Measurements from ENCODE around the gene AMY1B.
"Not testable (repeated sequence)": the region's sequence is repeated elsewhere in the genome, so short reads cannot be mapped to it uniquely, and the experiment has no call there.

AMY1B gene

DNA sequence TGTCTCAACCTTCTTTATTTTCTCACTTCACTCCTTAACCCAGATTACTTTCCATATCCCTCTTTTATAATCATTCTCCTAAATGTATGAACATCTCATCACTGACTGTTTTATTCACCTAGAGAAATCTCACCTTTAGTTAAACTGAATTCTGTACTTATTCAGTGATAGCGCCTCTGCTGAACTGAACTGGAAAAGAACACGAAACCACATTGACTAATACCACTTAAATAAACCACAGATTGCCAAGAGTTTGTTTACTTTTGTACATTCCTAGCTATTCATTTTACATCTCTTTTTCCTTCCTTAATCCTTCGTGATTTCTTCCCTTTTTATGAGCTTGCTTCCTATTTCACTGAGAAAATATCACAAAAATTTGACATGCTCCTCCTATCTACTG, 11.7 kb upstream of the AMY1B start:
- no CpG with 5 or more reads among the region's 3 CpGs for WGBS, 2 donors (ENCODE audit: extremely low coverage in 2 of 2, insufficient read length in 2 of 2, insufficient replicate concordance in 1 of 2)
- not testable (repeated sequence) for H3K4ac ChIP-seq (ENCODE audit: low read length); H3K9ac ChIP-seq (ENCODE audit: low read depth, low read length, poor library complexity); H3K14ac ChIP-seq (ENCODE audit: low read length); H2AFZ ChIP-seq (ENCODE audit: low read length); H2BK120ac ChIP-seq (ENCODE audit: low read depth, low read length); H3K18ac ChIP-seq (ENCODE audit: low read length); H4K8ac ChIP-seq (ENCODE audit: low read depth, low read length); DNase-seq (ENCODE audit: low spot score); H3K27me3 ChIP-seq (ENCODE audit: control insufficient read depth in 3 of 3, insufficient read depth in 3 of 3, low read depth in 1 of 3, low read length in 3 of 3); H2BK12ac ChIP-seq (ENCODE audit: low read length); H3K4me1 ChIP-seq (ENCODE audit: control insufficient read depth in 2 of 2, insufficient read depth in 1 of 2, low read depth in 1 of 2, low read length in 2 of 2); H3K4me3 ChIP-seq (ENCODE audit: low read length in 2 of 2); H2AK5ac ChIP-seq (ENCODE audit: low read depth, low read length); H3K9me3 ChIP-seq (replicated peaks in 1 of 2; ENCODE audit: control insufficient read depth in 2 of 2, insufficient read depth in 1 of 2, low read depth in 1 of 2, low read length in 2 of 2); H3K36me3 ChIP-seq (replicated peaks in 1 of 2; ENCODE audit: control insufficient read depth in 2 of 2, insufficient read depth in 2 of 2, low read length in 2 of 2); H3K23ac ChIP-seq (ENCODE audit: low read depth, low read length, poor library complexity); H3K79me1 ChIP-seq (ENCODE audit: low read depth, low read length); H2BK5ac ChIP-seq (ENCODE audit: low read length); H2BK15ac ChIP-seq (ENCODE audit: low read length); H4K91ac ChIP-seq (ENCODE audit: low read depth, low read length, poor library complexity); H3K4me2 ChIP-seq (ENCODE audit: insufficient read depth, low read length, poor library complexity, severe bottlenecking); H3K27ac ChIP-seq (replicated peaks; ENCODE audit: low read length)

DNA sequence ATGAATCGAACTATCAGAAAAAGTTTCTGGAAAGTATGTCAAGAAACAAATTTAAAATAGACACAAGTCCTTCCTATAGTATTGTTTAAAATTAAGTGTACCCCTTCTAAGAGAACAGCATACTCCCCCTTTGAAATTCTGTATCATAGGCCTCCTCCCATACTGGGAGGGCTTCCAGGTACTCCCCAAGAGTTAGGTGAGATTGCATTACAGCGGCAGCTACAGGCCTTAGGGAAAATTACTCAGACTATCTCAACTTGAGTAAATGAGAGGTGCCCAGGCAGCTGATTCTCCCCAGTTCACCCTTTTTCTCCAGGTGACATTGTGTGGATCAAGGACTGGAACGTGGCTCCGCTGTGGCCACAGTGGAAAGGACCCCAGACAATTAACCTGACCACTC, 5.2 kb upstream of the AMY1B start:
- H3K79me1 ChIP-seq (ENCODE audit: low read depth, low read length); H4K8ac ChIP-seq (ENCODE audit: low read depth, low read length); H2BK15ac ChIP-seq (ENCODE audit: low read length); H3K9me3 ChIP-seq (replicated peaks in 1 of 2; ENCODE audit: control insufficient read depth in 2 of 2, insufficient read depth in 1 of 2, low read depth in 1 of 2, low read length in 2 of 2); H3K23ac ChIP-seq (ENCODE audit: low read depth, low read length, poor library complexity); H2AFZ ChIP-seq (ENCODE audit: low read length); H2BK12ac ChIP-seq (ENCODE audit: low read length); H3K4me2 ChIP-seq (ENCODE audit: insufficient read depth, low read length, poor library complexity, severe bottlenecking); H2BK5ac ChIP-seq (ENCODE audit: low read length); H3K4me1 ChIP-seq (ENCODE audit: control insufficient read depth in 2 of 2, insufficient read depth in 1 of 2, low read depth in 1 of 2, low read length in 2 of 2); H3K9ac ChIP-seq (ENCODE audit: low read depth, low read length, poor library complexity); H3K18ac ChIP-seq (ENCODE audit: low read length); H3K14ac ChIP-seq (ENCODE audit: low read length); H3K4ac ChIP-seq (ENCODE audit: low read length); H3K4me3 ChIP-seq (ENCODE audit: low read length in 2 of 2); H2AK5ac ChIP-seq (ENCODE audit: low read depth, low read length); H3K27ac ChIP-seq (replicated peaks; ENCODE audit: low read length); H3K27me3 ChIP-seq (ENCODE audit: control insufficient read depth in 3 of 3, insufficient read depth in 3 of 3, low read depth in 1 of 3, low read length in 3 of 3); H2BK120ac ChIP-seq (ENCODE audit: low read depth, low read length); H3K36me3 ChIP-seq (replicated peaks in 1 of 2; ENCODE audit: control insufficient read depth in 2 of 2, insufficient read depth in 2 of 2, low read length in 2 of 2); DNase-seq (ENCODE audit: low spot score); H4K91ac ChIP-seq (ENCODE audit: low read depth, low read length, poor library complexity): not testable (repeated sequence)
- WGBS, 2 donors (ENCODE audit: extremely low coverage in 2 of 2, insufficient read length in 2 of 2, insufficient replicate concordance in 1 of 2) = no CpG with 5 or more reads among the region's 4 CpGs

- H4K8ac ChIP-seq (ENCODE audit: low read depth, low read length); H3K4me3 ChIP-seq (ENCODE audit: low read length in 2 of 2); H2BK12ac ChIP-seq (ENCODE audit: low read length); H3K4me1 ChIP-seq (ENCODE audit: control insufficient read depth in 2 of 2, insufficient read depth in 1 of 2, low read depth in 1 of 2, low read length in 2 of 2); H2AK5ac ChIP-seq (ENCODE audit: low read depth, low read length); H3K79me1 ChIP-seq (ENCODE audit: low read depth, low read length); H2AFZ ChIP-seq (ENCODE audit: low read length); H3K18ac ChIP-seq (ENCODE audit: low read length); H4K91ac ChIP-seq (ENCODE audit: low read depth, low read length, poor library complexity); H3K14ac ChIP-seq (ENCODE audit: low read length); H3K23ac ChIP-seq (ENCODE audit: low read depth, low read length, poor library complexity); H3K9me3 ChIP-seq (replicated peaks in 1 of 2; ENCODE audit: control insufficient read depth in 2 of 2, insufficient read depth in 1 of 2, low read depth in 1 of 2, low read length in 2 of 2); H3K27me3 ChIP-seq (ENCODE audit: control insufficient read depth in 3 of 3, insufficient read depth in 3 of 3, low read depth in 1 of 3, low read length in 3 of 3); H2BK15ac ChIP-seq (ENCODE audit: low read length); DNase-seq (ENCODE audit: low spot score); H2BK120ac ChIP-seq (ENCODE audit: low read depth, low read length); H3K4ac ChIP-seq (ENCODE audit: low read length); H3K9ac ChIP-seq (ENCODE audit: low read depth, low read length, poor library complexity); H3K4me2 ChIP-seq (ENCODE audit: insufficient read depth, low read length, poor library complexity, severe bottlenecking); H3K27ac ChIP-seq (replicated peaks; ENCODE audit: low read length); H3K36me3 ChIP-seq (replicated peaks in 1 of 2; ENCODE audit: control insufficient read depth in 2 of 2, insufficient read depth in 2 of 2, low read length in 2 of 2); H2BK5ac ChIP-seq (ENCODE audit: low read length): not testable (repeated sequence)
- no CpG with 5 or more reads among the region's 4 CpGs for WGBS, 2 donors (ENCODE audit: extremely low coverage in 2 of 2, insufficient read length in 2 of 2, insufficient replicate concordance in 1 of 2)
These were observed 4.7 kb upstream of the AMY1B start for GRCh38 chr1:103700669-103701068.

DNA sequence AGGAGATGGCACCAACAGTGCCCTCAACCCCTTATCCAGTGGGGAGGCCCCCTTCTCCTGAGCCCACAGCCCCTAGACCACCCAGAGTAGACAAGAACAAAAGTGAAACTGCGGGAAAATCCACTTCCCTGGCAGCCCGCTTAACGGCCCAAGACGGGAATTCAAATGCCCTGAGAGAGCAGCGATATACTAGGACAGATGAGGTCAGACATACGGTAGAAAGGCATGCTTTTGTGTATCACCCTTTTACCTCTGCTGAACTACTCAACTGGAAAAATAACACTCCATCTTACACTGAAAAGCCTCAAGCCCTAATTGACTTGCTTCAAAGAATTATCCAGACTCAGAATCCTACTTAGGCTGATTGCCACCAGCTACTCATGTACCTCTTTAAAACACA, 1.4 kb upstream of the AMY1B start:
- H3K27me3 ChIP-seq (ENCODE audit: control insufficient read depth in 3 of 3, insufficient read depth in 3 of 3, low read depth in 1 of 3, low read length in 3 of 3); H3K4me2 ChIP-seq (ENCODE audit: insufficient read depth, low read length, poor library complexity, severe bottlenecking); H3K14ac ChIP-seq (ENCODE audit: low read length); H3K9me3 ChIP-seq (replicated peaks in 1 of 2; ENCODE audit: control insufficient read depth in 2 of 2, insufficient read depth in 1 of 2, low read depth in 1 of 2, low read length in 2 of 2); H2BK15ac ChIP-seq (ENCODE audit: low read length); H3K79me1 ChIP-seq (ENCODE audit: low read depth, low read length); H3K18ac ChIP-seq (ENCODE audit: low read length); H3K9ac ChIP-seq (ENCODE audit: low read depth, low read length, poor library complexity); H2AK5ac ChIP-seq (ENCODE audit: low read depth, low read length); H2BK12ac ChIP-seq (ENCODE audit: low read length); H3K4me3 ChIP-seq (ENCODE audit: low read length in 2 of 2); H4K8ac ChIP-seq (ENCODE audit: low read depth, low read length); H2BK120ac ChIP-seq (ENCODE audit: low read depth, low read length); H3K23ac ChIP-seq (ENCODE audit: low read depth, low read length, poor library complexity); H3K4ac ChIP-seq (ENCODE audit: low read length); H3K36me3 ChIP-seq (replicated peaks in 1 of 2; ENCODE audit: control insufficient read depth in 2 of 2, insufficient read depth in 2 of 2, low read length in 2 of 2); H2AFZ ChIP-seq (ENCODE audit: low read length); H2BK5ac ChIP-seq (ENCODE audit: low read length); H3K4me1 ChIP-seq (ENCODE audit: control insufficient read depth in 2 of 2, insufficient read depth in 1 of 2, low read depth in 1 of 2, low read length in 2 of 2); H3K27ac ChIP-seq (replicated peaks; ENCODE audit: low read length); DNase-seq (ENCODE audit: low spot score); H4K91ac ChIP-seq (ENCODE audit: low read depth, low read length, poor library complexity): not testable (repeated sequence)
- no CpG with 5 or more reads among the region's 6 CpGs for WGBS, 2 donors (ENCODE audit: extremely low coverage in 2 of 2, insufficient read length in 2 of 2, insufficient replicate concordance in 1 of 2)

Data from neuronal stem cell (in vitro differentiated cells).